NCI-H748 (cell line): Measurements from ENCODE around the gene ATP11A.
A peak's percentile ranks its signal among the peaks of the same experiment; 100 is the strongest.
"Not testable (repeated sequence)": the region's sequence is repeated elsewhere in the genome, so short reads cannot be mapped to it uniquely, and the experiment has no call there.

Experiments used
- DNase-seq: peaks from one replicate; lab custom pipeline; 2025; ENCODE audit not compliant: unreplicated experiment; lab: John Stamatoyannopoulos, UW

Gene ATP11A

GRCh38 chr13:112851107-112852038, 161.5 kb downstream of the ATP11A start:
- no peak for DNase-seq

- no peak for DNase-seq
These were observed 162.6 kb downstream of the ATP11A start for GRCh38 chr13:112852392-112852791.

- no peak for DNase-seq
These were observed 163.0 kb downstream of the ATP11A start for GRCh38 chr13:112852808-112853207.

- DNase-seq: no peak
These were observed 164.5 kb downstream of the ATP11A start for GRCh38 chr13:112854321-112854720.

GRCh38 chr13:112855859-112856258, 166.0 kb downstream of the ATP11A start:
- DNase-seq: no peak

- DNase-seq: no peak
These were observed 168.2 kb downstream of the ATP11A start for GRCh38 chr13:112857914-112858490.

GRCh38 chr13:112859128-112859816, 169.4 kb downstream of the ATP11A start:
- no peak for DNase-seq

GRCh38 chr13:112859817-112860190, 170.0 kb downstream of the ATP11A start:
- no peak for DNase-seq

GRCh38 chr13:112861876-112862615, 172.2 kb downstream of the ATP11A start:
- DNase-seq: no peak

- DNase-seq: not testable (repeated sequence)
These were observed 173.5 kb downstream of the ATP11A start for GRCh38 chr13:112863356-112863755.

GRCh38 chr13:112865478-112865877, 175.6 kb downstream of the ATP11A start:
- not testable (repeated sequence) for DNase-seq

- DNase-seq: no peak
These were observed 177.5 kb downstream of the ATP11A start for GRCh38 chr13:112867301-112867711.

GRCh38 chr13:112868308-112868707, 178.5 kb downstream of the ATP11A start:
- no peak for DNase-seq

- DNase-seq: no peak
These were observed 179.6 kb downstream of the ATP11A start for GRCh38 chr13:112869202-112870050.

GRCh38 chr13:112870051-112870331, 180.2 kb downstream of the ATP11A start:
- DNase-seq: no peak

- no peak for DNase-seq
These were observed 181.0 kb downstream of the ATP11A start for GRCh38 chr13:112870737-112871287.

GRCh38 chr13:112871742-112872141, 181.9 kb downstream of the ATP11A start:
- no peak for DNase-seq

- DNase-seq: peak; percentile 95
These were observed 183.1 kb downstream of the ATP11A start for GRCh38 chr13:112872657-112873631.
